ENCODE measurements around the gene MRPL37. TPM values are rescaled to one million over a fixed set of nuclear protein-coding genes. Genes with fewer than 3 reads are reported as not detected.

Gene MRPL37
- total and polyA plus RNA-seq, 2 of the 8 experiments (the other 6 are each of a cell fraction or from before 2014, with no cell fraction given): 45.5 to 126 TPM

DNA sequence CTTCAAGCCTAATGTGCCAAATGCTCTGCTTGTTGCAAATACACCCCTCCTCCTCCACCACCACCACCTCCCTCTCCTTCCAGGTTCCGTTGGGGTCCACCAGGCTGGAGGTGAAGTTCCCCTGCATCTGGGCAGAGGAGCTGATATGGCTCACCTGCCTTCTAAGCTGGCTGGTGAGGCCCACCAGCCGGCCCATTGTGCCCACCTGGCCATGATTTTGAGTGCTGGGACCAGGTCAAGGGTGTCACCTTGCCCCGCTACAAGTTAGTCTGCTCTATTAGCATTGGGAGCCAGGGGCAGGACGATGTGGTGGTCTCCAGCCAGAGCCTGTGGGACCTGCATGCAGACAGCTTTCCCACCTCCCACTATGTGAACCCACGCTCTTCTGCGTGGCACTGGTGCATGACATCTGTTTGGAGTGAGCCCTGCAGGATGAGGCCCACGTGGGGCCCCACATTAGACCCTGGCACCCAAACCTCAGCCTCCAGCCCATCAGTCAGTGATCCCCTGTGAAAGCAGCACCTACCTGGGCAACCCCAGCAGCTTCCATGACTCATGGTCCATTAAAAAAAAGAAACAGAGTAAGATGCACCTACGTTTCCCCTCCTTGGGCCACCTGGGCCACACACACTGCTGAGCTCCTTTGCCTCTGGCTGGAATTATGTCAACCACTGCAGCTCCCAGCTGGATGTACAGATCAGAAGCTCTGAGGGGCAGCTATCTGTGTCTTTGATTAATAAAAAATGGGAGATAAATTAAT lies 31.6 kb upstream of the MRPL37 start:
- no peak overlapping the region for H2AFZ ChIP-seq (ENCODE audit: low read length)
- no peaks in the 10 kb centered on the region for H4K20me1 ChIP-seq (replicated peaks in 1 of 2; ENCODE audit: control insufficient read depth in 1 of 2, insufficient read depth in 2 of 2, low read length in 2 of 2)
- no peak for DNase-seq (ENCODE audit: low read depth in 1 of 2, low spot score in 2 of 2)
- H2BK15ac ChIP-seq (ENCODE audit: low read length): no peak overlapping the region
- no peak overlapping the region for H2BK120ac ChIP-seq (replicated peaks; ENCODE audit: low read depth, low read length)
- no peak overlapping the region for H2AK5ac ChIP-seq (ENCODE audit: low read depth, low read length)
- H3K79me1 ChIP-seq (ENCODE audit: low read depth, low read length): no peaks in the 10 kb centered on the region
- no peaks in the 10 kb centered on the region for H3K36me3 ChIP-seq (ENCODE audit: control insufficient read depth in 2 of 4, insufficient read depth in 4 of 4, low read length in 3 of 4)
- no peak overlapping the region for H3K4me2 ChIP-seq (ENCODE audit: insufficient read depth in 1 of 2, low read depth in 2 of 2, low read length in 2 of 2)
- no peak overlapping the region for H3K18ac ChIP-seq (ENCODE audit: extremely low read depth, low read length)
- no peak overlapping the region for H4K5ac ChIP-seq (ENCODE audit: insufficient read length, low read depth, low read length)
- H2BK20ac ChIP-seq (ENCODE audit: low read length): no peak overlapping the region
- POLR2A ChIA-PET (ENCODE audit: partially characterized antibody): interaction anchor here (1.5 kb wide), 1 partner anchor 32 kb away, joined by 3 read pairs; no protein-coding TSS in a partner anchor
- no peak overlapping the region for H3K23ac ChIP-seq (ENCODE audit: insufficient read length)
- H3K9ac ChIP-seq (replicated peaks in 1 of 4; ENCODE audit: extremely low read depth in 1 of 4, low read depth in 3 of 4, low read length in 3 of 4): no peak overlapping the region
- no peak overlapping the region for H2BK12ac ChIP-seq (ENCODE audit: low read depth, low read length)
- no peak for FAIRE-seq
- no peak overlapping the region for H3K14ac ChIP-seq (ENCODE audit: insufficient read length)
- no peaks in the 10 kb centered on the region for H3K23me2 ChIP-seq (ENCODE audit: low read depth, low read length)
- no peaks in the 10 kb centered on the region for H3K79me2 ChIP-seq (ENCODE audit: control insufficient read depth in 1 of 2, insufficient read depth in 2 of 2, low read length in 2 of 2)
- H3K4me3 ChIP-seq (ENCODE audit: extremely low read depth in 1 of 4, insufficient read depth in 2 of 4, low read depth in 3 of 4, low read length in 4 of 4): no peak overlapping the region
- TF ChIP-seq CREB1 (IDR thresholded peaks at IDR 0.05): no peak
- no peak for TF ChIP-seq ATF2 (IDR thresholded peaks at IDR 0.05; ENCODE audit: low read length)
- TF ChIP-seq NANOG (IDR thresholded peaks at IDR 0.05; ENCODE audit: insufficient read depth, low read depth, low read length, poor library complexity, severe bottlenecking): no peak
- TF ChIP-seq HDAC6 (IDR thresholded peaks at IDR 0.05; ENCODE audit: low read depth, low read length): no peak
- H3K27me3 ChIP-seq (replicated peaks in 1 of 4; ENCODE audit: control insufficient read depth in 3 of 4, extremely low read depth in 1 of 4, insufficient read depth in 3 of 4, low read length in 3 of 4): no peaks in the 10 kb centered on the region
- H3K9me3 ChIP-seq (ENCODE audit: insufficient read depth in 2 of 2, low read depth in 1 of 2, low read length in 1 of 2): no peaks in the 10 kb centered on the region
- 84% methylated on average over 7 of the region's 8 CpGs; no CpG with 5 or more reads in 1 of the 2 experiments for WGBS, 2 experiments (ENCODE audit: extremely low coverage in 1 of 2, insufficient coverage in 1 of 2, insufficient read length in 1 of 2, insufficient replicate concordance in 2 of 2, low coverage in 1 of 2, low lambda C conversion rate in 2 of 2, missing lambda C conversion rate in 1 of 2)
- no peak overlapping the region for H3K4ac ChIP-seq (replicated peaks; ENCODE audit: insufficient read length, low read depth, low read length)
- H3K4me1 ChIP-seq (replicated peaks in 1 of 4; ENCODE audit: control insufficient read depth in 3 of 4, insufficient read depth in 4 of 4, low read length in 3 of 4): peaks cover 0 to 7% (median 0%) of the 10 kb centered on the region in 4 experiments; a peak in 1 of 7 replicates
- no peak overlapping the region for H4K8ac ChIP-seq (ENCODE audit: extremely low read depth, insufficient read depth, low read length)
- H3K27ac ChIP-seq (ENCODE audit: low read depth, low read length): no peak overlapping the region
- CTCF ChIA-PET (ENCODE audit: partially characterized antibody): interaction anchor here (0.6 to 3.6 kb wide), 5 partner anchors 8 to 49 kb away, joined by 3 to 20 read pairs (median 4); no protein-coding TSS in a partner anchor
- no peak overlapping the region for H4K91ac ChIP-seq (replicated peaks; ENCODE audit: insufficient read length, low read length)
- no peak overlapping the region for H3K56ac ChIP-seq (replicated peaks; ENCODE audit: insufficient read length, low read depth, low read length)
- H2BK5ac ChIP-seq (ENCODE audit: low read depth, low read length): no peak overlapping the region

All from H1 (cell line).